HepG2 (cell line): ENCODE results near the gene PSRC1. TPM values are rescaled to one million over a fixed set of nuclear protein-coding genes. Genes with fewer than 3 reads are reported as not detected.

Source experiments
- ELF3 ChIP-seq: IDR thresholded peaks from 2 replicates; pipeline ENCODE4 v1.6.1; 2016; ENCODE audit warnings: missing genetic modification reagents, missing compliant biosample characterization
- ETV5 ChIP-seq: IDR thresholded peaks from 2 replicates; pipeline ENCODE4 v1.6.1; 2018; ENCODE audit warnings: missing biosample characterization, missing genetic modification reagents, inconsistent platforms, borderline replicate concordance
- HOMEZ ChIP-seq: IDR thresholded peaks from 2 replicates; pipeline ENCODE4 v1.6.1; 2016; ENCODE audit warnings: low read depth
- KMT2A ChIP-seq: sonication (generic); formaldehyde crosslinking; IDR thresholded peaks from 2 replicates; pipeline ENCODE4 v1.4.0; 2020; ENCODE audit warnings: missing genetic modification reagents
- MED13 ChIP-seq: sonication (generic); formaldehyde crosslinking; IDR thresholded peaks from 2 replicates; pipeline ENCODE4 v1.5.0; 2020; ENCODE audit warnings: missing genetic modification reagents
- RFXANK ChIP-seq: IDR thresholded peaks from 2 replicates; pipeline ENCODE4 v1.6.1; 2016
- SKIL ChIP-seq: sonication (generic); formaldehyde crosslinking; IDR thresholded peaks from 2 replicates; pipeline ENCODE4 v1.8.0; 2022; ENCODE audit warnings: missing genetic modification reagents, mild to moderate bottlenecking, moderate library complexity, borderline replicate concordance
- SNAPC5 ChIP-seq: sonication (generic); formaldehyde crosslinking; IDR thresholded peaks from 2 replicates; pipeline ENCODE4 v1.8.1; 2023; ENCODE audit warnings: mild to moderate bottlenecking, missing genetic modification reagents, borderline replicate concordance
- ZNF747 ChIP-seq: sonication (generic); formaldehyde crosslinking; IDR thresholded peaks from 2 replicates; pipeline ENCODE4 v1.8.1; 2023; ENCODE audit warnings: missing genetic modification reagents, mild to moderate bottlenecking, borderline replicate concordance
- polyA plus RNA-seq, 8 experiments: library from polyadenylated mRNA; depleted of rRNA in 3 of 8; stranded (reverse) in 7 of 8; unstranded in 1 of 8; fragments of >200 nt; fragmentation: Illumina TruSeq in 4 of 8; extraction: Trizol in 4 of 8; gene quantifications; 2 replicates each; pipeline versions ENCODE4 v1.2.1 to v1.2.3, GENCODE V29; 2011 to 2016; ENCODE audit warnings: low read depth in 4 of 8, missing spikeins in 1 of 8, mixed read lengths in 1 of 8; ENCODE audit not compliant: insufficient read depth in 1 of 8
- total RNA-seq, 5 experiments: library from RNA; depleted of rRNA; stranded (reverse); fragments of >200 nt; fragmentation: Illumina TruSeq; extraction: Trizol; gene quantifications; 2 replicates each; pipeline ENCODE4 v1.2.3, GENCODE V29; 2016; ENCODE audit warnings: low read depth in 1 of 5
- TF ChIP-seq, protein P1 (sequence below): sonication (generic); formaldehyde crosslinking; IDR thresholded peaks from 2 replicates; pipeline ENCODE4 v1.4.0; 2020; ENCODE audit warnings: mild to moderate bottlenecking, missing genetic modification reagents
- TF ChIP-seq, protein P2 (sequence below): sonication (generic); formaldehyde crosslinking; IDR thresholded peaks from 2 replicates; pipeline ENCODE4 v1.5.1; 2020; ENCODE audit warnings: missing genetic modification reagents, mild to moderate bottlenecking, borderline replicate concordance
- TF ChIP-seq, protein P3 (sequence below): sonication (generic); formaldehyde crosslinking; IDR thresholded peaks from 2 replicates; pipeline ENCODE4 v1.4.0; 2020; ENCODE audit warnings: mild to moderate bottlenecking, missing genetic modification reagents
- TF ChIP-seq, protein P4 (sequence below): sonication (generic); formaldehyde crosslinking; IDR thresholded peaks from 2 replicates; pipeline ENCODE4 v1.5.0; 2020; ENCODE audit warnings: missing genetic modification reagents
- TF ChIP-seq, protein P5 (sequence below): sonication (generic); formaldehyde crosslinking; IDR thresholded peaks from 2 replicates; pipeline ENCODE4 v1.4.0; 2020; ENCODE audit warnings: mild to moderate bottlenecking, missing genetic modification reagents, borderline replicate concordance

Gene PSRC1
- total and polyA plus RNA-seq, 2 of the 13 experiments (the other 11 are each of a cell fraction or from before 2014, with no cell fraction given) = 28.6 to 30.3 TPM

DNA sequence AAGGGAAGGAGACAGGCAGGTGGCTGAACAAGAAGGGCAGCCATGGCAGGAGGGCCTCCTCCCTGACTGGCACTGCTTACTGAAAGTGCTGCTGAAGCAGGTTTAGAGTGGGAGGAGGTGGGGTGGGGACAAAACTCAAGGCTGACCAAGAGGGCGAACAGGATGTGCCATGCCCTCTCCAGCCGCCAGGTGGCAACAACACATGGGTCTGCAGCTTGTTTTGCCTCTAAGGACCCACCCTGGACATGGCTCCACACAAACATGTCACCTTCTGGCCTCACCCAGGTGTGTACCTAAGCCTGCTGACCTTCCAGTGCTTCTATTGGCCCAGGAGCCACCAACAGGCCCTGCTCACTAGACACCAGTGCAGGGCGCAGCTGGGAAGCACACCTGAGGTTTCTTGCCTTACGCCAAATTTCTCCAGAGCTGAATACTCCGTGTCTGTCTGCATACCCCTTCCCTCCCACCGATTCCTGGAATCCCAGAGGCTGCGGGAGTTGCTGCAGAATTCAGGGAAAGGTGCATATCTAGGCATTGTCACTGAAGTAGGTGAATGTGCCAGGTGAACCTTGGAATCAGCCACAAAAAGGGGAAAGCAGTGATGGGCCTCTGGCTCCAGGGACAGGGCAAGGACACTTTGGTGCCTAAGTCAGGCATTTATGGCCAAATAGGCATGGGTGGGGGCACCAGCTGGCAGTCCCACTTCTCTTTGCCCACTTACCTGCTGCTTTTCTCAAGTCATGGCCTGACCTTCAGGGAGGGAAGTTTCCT, 5.3 kb downstream of the PSRC1 start (continued):
- TF ChIP-seq, protein P1, sequence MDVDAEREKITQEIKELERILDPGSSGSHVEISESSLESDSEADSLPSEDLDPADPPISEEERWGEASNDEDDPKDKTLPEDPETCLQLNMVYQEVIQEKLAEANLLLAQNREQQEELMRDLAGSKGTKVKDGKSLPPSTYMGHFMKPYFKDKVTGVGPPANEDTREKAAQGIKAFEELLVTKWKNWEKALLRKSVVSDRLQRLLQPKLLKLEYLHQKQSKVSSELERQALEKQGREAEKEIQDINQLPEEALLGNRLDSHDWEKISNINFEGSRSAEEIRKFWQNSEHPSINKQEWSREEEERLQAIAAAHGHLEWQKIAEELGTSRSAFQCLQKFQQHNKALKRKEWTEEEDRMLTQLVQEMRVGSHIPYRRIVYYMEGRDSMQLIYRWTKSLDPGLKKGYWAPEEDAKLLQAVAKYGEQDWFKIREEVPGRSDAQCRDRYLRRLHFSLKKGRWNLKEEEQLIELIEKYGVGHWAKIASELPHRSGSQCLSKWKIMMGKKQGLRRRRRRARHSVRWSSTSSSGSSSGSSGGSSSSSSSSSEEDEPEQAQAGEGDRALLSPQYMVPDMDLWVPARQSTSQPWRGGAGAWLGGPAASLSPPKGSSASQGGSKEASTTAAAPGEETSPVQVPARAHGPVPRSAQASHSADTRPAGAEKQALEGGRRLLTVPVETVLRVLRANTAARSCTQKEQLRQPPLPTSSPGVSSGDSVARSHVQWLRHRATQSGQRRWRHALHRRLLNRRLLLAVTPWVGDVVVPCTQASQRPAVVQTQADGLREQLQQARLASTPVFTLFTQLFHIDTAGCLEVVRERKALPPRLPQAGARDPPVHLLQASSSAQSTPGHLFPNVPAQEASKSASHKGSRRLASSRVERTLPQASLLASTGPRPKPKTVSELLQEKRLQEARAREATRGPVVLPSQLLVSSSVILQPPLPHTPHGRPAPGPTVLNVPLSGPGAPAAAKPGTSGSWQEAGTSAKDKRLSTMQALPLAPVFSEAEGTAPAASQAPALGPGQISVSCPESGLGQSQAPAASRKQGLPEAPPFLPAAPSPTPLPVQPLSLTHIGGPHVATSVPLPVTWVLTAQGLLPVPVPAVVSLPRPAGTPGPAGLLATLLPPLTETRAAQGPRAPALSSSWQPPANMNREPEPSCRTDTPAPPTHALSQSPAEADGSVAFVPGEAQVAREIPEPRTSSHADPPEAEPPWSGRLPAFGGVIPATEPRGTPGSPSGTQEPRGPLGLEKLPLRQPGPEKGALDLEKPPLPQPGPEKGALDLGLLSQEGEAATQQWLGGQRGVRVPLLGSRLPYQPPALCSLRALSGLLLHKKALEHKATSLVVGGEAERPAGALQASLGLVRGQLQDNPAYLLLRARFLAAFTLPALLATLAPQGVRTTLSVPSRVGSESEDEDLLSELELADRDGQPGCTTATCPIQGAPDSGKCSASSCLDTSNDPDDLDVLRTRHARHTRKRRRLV (CRISPR knock-in tag) = no peak
- TF ChIP-seq SKIL (CRISPR knock-in tag) (no peak), ZNF747 (CRISPR knock-in tag) (peak; percentile 85; the same call in 1 of the 2 replicates), MED13 (no peak), ETV5 (peak; percentile 94), KMT2A (CRISPR knock-in tag) (peak; percentile 48; the same call in 1 of the 2 replicates), SNAPC5 (CRISPR knock-in tag) (no peak), RFXANK (no peak), HOMEZ (CRISPR knock-in tag) (peak; percentile 71), ELF3 (peak; percentile 83)
- TF ChIP-seq, protein P2, sequence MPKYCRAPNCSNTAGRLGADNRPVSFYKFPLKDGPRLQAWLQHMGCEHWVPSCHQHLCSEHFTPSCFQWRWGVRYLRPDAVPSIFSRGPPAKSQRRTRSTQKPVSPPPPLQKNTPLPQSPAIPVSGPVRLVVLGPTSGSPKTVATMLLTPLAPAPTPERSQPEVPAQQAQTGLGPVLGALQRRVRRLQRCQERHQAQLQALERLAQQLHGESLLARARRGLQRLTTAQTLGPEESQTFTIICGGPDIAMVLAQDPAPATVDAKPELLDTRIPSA = no peak
- TF ChIP-seq, protein P3, sequence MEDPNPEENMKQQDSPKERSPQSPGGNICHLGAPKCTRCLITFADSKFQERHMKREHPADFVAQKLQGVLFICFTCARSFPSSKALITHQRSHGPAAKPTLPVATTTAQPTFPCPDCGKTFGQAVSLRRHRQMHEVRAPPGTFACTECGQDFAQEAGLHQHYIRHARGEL = no peak
- TF ChIP-seq, protein P4, sequence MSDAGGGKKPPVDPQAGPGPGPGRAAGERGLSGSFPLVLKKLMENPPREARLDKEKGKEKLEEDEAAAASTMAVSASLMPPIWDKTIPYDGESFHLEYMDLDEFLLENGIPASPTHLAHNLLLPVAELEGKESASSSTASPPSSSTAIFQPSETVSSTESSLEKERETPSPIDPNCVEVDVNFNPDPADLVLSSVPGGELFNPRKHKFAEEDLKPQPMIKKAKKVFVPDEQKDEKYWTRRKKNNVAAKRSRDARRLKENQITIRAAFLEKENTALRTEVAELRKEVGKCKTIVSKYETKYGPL (CRISPR knock-in tag) = no peak
- TF ChIP-seq, protein P5, sequence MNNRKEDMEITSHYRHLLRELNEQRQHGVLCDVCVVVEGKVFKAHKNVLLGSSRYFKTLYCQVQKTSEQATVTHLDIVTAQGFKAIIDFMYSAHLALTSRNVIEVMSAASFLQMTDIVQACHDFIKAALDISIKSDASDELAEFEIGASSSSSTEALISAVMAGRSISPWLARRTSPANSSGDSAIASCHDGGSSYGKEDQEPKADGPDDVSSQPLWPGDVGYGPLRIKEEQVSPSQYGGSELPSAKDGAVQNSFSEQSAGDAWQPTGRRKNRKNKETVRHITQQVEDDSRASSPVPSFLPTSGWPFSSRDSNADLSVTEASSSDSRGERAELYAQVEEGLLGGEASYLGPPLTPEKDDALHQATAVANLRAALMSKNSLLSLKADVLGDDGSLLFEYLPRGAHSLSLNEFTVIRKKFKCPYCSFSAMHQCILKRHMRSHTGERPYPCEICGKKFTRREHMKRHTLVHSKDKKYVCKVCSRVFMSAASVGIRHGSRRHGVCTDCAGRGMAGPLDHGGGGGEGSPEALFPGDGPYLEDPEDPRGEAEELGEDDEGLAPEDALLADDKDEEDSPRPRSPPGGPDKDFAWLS (CRISPR knock-in tag) = no peak
